HCT116 (cell line): ENCODE data around the gene AGAP2. TPM values are rescaled to one million over a fixed set of nuclear protein-coding genes. Genes with fewer than 3 reads are reported as not detected.

Source experiments
- ATAC-seq: fragments of 200-7000 bp; cut with Tn5 transposase; 2 replicates; pipeline ENCODE4 v1.9.1; 2020; ENCODE audit warnings: mild to moderate bottlenecking, moderate library complexity
- BruUV-seq: library from RNA; stranded (reverse); fragments of 400-500 nt; replicated peaks from 2 replicates; lab custom pipeline; 2021; lab: Mats Ljungman, UMichigan
- CTCF ChIA-PET: fragments of 300-600 bp; sonication (Branson Sonifier 250); formaldehyde crosslinking; loops from one replicate; lab custom pipeline; 2021; ENCODE audit warnings: antibody characterized with exemption; lab: Charles Lee
- POLR2A ChIA-PET: fragments of 300-600, 350-600 bp; sonication (Branson Sonifier 250); formaldehyde crosslinking; loops from one replicate; lab custom pipeline; 2021; ENCODE audit warnings: antibody characterized with exemption; lab: Charles Lee
- RAD21 ChIA-PET, 2 experiments: fragments of 300-600 bp; sonication (Branson Sonifier 250); formaldehyde crosslinking; loops; one replicate each; lab custom pipeline; 2023; ENCODE audit warnings: low total read pairs in 2 of 2; ENCODE audit not compliant: uncharacterized antibody in 2 of 2, unreplicated experiment in 2 of 2, low non-redundant PET in 1 of 2; lab: Charles Lee
- DNase-seq: peaks from one replicate; pipeline ENCODE4 v3.0.0-alpha.2; 2010; ENCODE audit warnings: low read depth, low spot score
- H2AFZ ChIP-seq: fragments of 200-600 bp; shearing (Covaris generic), sonication (generic); 2 replicates; pipeline ENCODE4 v1.6.1; 2017; ENCODE audit warnings: low read depth, mixed run types, mixed read lengths, antibody characterized with exemption, low read length; ENCODE audit not compliant: poor library complexity, severe bottlenecking
- H3K27ac ChIP-seq: 2 replicates; pipeline ENCODE4 v1.5.1; 2012; ENCODE audit warnings: low read depth, low read length
- H3K27me3 ChIP-seq: fragments of 200-600 bp; sonication (generic); 2 replicates; pipeline ENCODE4 v1.6.1; 2016; ENCODE audit warnings: mixed run types, low read length, mixed read lengths; ENCODE audit not compliant: insufficient read depth
- H3K36me3 ChIP-seq, 2 experiments: fragments of 200-500 bp in 1 of 2; fragments of 200-600 bp in 1 of 2; sonication (Bioruptor generic) in 1 of 2; sonication (generic) in 1 of 2; 2 replicates each; pipeline versions ENCODE4 v1.5.1 to v1.6.1; 2014 to 2016; ENCODE audit warnings: low read length in 2 of 2, inconsistent platforms in 1 of 2, mixed read lengths in 1 of 2, mixed run types in 1 of 2; ENCODE audit not compliant: insufficient read depth in 2 of 2, control insufficient read depth in 1 of 2
- H3K4me1 ChIP-seq, 2 experiments: fragments of 200-600 bp in 1 of 2; sonication (generic) in 1 of 2; 2 replicates each; pipeline versions ENCODE4 v1.5.1 to v1.6.1; 2012 to 2017; ENCODE audit warnings: low read length in 2 of 2, inconsistent platforms in 1 of 2, mild to moderate bottlenecking in 1 of 2, mixed read lengths in 1 of 2, mixed run types in 1 of 2, moderate library complexity in 1 of 2; ENCODE audit not compliant: insufficient read depth in 2 of 2, control insufficient read depth in 1 of 2
- H3K4me2 ChIP-seq: fragments of 200-600 bp; sonication (generic); 2 replicates; pipeline ENCODE4 v1.6.1; 2017; ENCODE audit warnings: mixed run types, low read length, mixed read lengths
- H3K4me3 ChIP-seq, 2 experiments: fragments of 200-600 bp in 1 of 2; sonication (generic) in 1 of 2; replicated peaks in 1 of 2; 2 replicates each; pipeline ENCODE4 v1.5.1; 2011 to 2016; ENCODE audit warnings: low read length in 2 of 2, control low read depth in 1 of 2, low read depth in 1 of 2, mild to moderate bottlenecking in 1 of 2, mixed read lengths in 1 of 2, mixed run types in 1 of 2
- H3K79me2 ChIP-seq: fragments of 200-600 bp; sonication (generic); 2 replicates; pipeline ENCODE4 v1.6.1; 2017; ENCODE audit warnings: mild to moderate bottlenecking, mixed run types, low read length, moderate library complexity, mixed read lengths; ENCODE audit not compliant: insufficient read depth
- H3K9ac ChIP-seq: fragments of 200-600 bp; sonication (generic); 2 replicates; pipeline ENCODE4 v1.6.1; 2016; ENCODE audit warnings: low read length, mixed read lengths
- H3K9me2 ChIP-seq: fragments of 200-600 bp; sonication (generic), shearing (Covaris generic); 2 replicates; pipeline ENCODE4 v1.6.1; 2017; ENCODE audit warnings: mixed run types, mild to moderate bottlenecking, moderate library complexity; ENCODE audit not compliant: insufficient read depth
- H3K9me3 ChIP-seq, 2 experiments: fragments of 200-500 bp in 1 of 2; fragments of 200-600 bp in 1 of 2; sonication (Bioruptor generic) in 1 of 2; sonication (generic) in 1 of 2; 2 replicates each; pipeline ENCODE4 v1.6.1; 2014 to 2017; ENCODE audit warnings: low read length in 2 of 2, mixed read lengths in 2 of 2, inconsistent platforms in 1 of 2, low read depth in 1 of 2, mild to moderate bottlenecking in 1 of 2, mixed run types in 1 of 2, moderate library complexity in 1 of 2; ENCODE audit not compliant: control insufficient read depth in 1 of 2, insufficient read depth in 1 of 2
- H4K20me1 ChIP-seq: fragments of 200-600 bp; sonication (generic), shearing (Covaris generic); 2 replicates; pipeline ENCODE4 v1.6.1; 2017; ENCODE audit warnings: mixed run types, mild to moderate bottlenecking, moderate library complexity; ENCODE audit not compliant: insufficient read depth
- CEBPB ChIP-seq: IDR thresholded peaks from 2 replicates; pipeline ENCODE4 v1.6.1; 2012; ENCODE audit warnings: low read depth
- EZH2phosphoT487 ChIP-seq: fragments of 200-600 bp; IDR thresholded peaks from 2 replicates; pipeline ENCODE4 v1.6.1; 2018; ENCODE audit warnings: antibody characterized with exemption, borderline replicate concordance
- FOSL1 ChIP-seq: IDR thresholded peaks from 2 replicates; pipeline ENCODE4 v1.6.1; 2012; ENCODE audit warnings: low read depth
- JUND ChIP-seq: IDR thresholded peaks from 2 replicates; pipeline ENCODE4 v1.6.1; 2012
- POLR2A ChIP-seq: IDR thresholded peaks from 2 replicates; pipeline ENCODE4 v1.7.0; 2011; ENCODE audit warnings: borderline replicate concordance; ENCODE audit not compliant: insufficient read depth, insufficient read length; ENCODE audit errors: extremely low read depth
- POLR2AphosphoS5 ChIP-seq: IDR thresholded peaks from 2 replicates; pipeline ENCODE4 v1.6.1; 2011; ENCODE audit warnings: mild to moderate bottlenecking, low read depth, low read length, moderate library complexity
- RAD21 ChIP-seq: IDR thresholded peaks from 2 replicates; pipeline ENCODE4 v1.6.1; 2012; ENCODE audit warnings: low read depth, mild to moderate bottlenecking
- SP1 ChIP-seq: IDR thresholded peaks from 2 replicates; pipeline ENCODE4 v1.6.1; 2012; ENCODE audit warnings: low read depth
- SRF ChIP-seq: IDR thresholded peaks from 2 replicates; pipeline ENCODE4 v1.6.1; 2012; ENCODE audit warnings: low read depth
- TCF7L2 ChIP-seq: IDR thresholded peaks from 2 replicates; pipeline ENCODE4 v1.7.0; 2011; ENCODE audit warnings: borderline replicate concordance, inconsistent platforms; ENCODE audit not compliant: insufficient read depth, insufficient read length; ENCODE audit errors: extremely low read depth
- YY1 ChIP-seq: IDR thresholded peaks from 2 replicates; pipeline ENCODE4 v1.6.1; 2011; ENCODE audit warnings: low read length, low read depth, moderate library complexity, mild to moderate bottlenecking; ENCODE audit not compliant: insufficient replicate concordance; ENCODE audit errors: extremely low read depth
- ZFX ChIP-seq: fragments of 450-650 bp; IDR thresholded peaks from 2 replicates; pipeline ENCODE4 v1.6.1; 2017
- ZNF274 ChIP-seq: fragments of 200-500 bp; sonication (Bioruptor generic); IDR thresholded peaks from 2 replicates; pipeline ENCODE4 v1.6.1; 2014; ENCODE audit warnings: mild to moderate bottlenecking, low read depth, low read length, inconsistent platforms
- intact Hi-C: fragments of 100-400 bp; cut with micrococcal nuclease; formaldehyde crosslinking; loops from 2 replicates; pipeline ENCODE4 v1.10.0; 2022
- total RNA-seq: library from RNA; stranded (reverse); gene quantifications from one replicate; pipeline ENCODE4 v1.2.1, GENCODE V29; 2021; ENCODE audit not compliant: unreplicated experiment
- TF ChIP-seq, protein P1 (sequence below): IDR thresholded peaks from 2 replicates; pipeline ENCODE4 v1.6.1; 2011; ENCODE audit warnings: mild to moderate bottlenecking, low read length, moderate library complexity; ENCODE audit not compliant: insufficient replicate concordance; ENCODE audit errors: extremely low read depth

AGAP2 gene
- total RNA-seq, 1 experiment from 2014 or later = 15.8 TPM

DNA sequence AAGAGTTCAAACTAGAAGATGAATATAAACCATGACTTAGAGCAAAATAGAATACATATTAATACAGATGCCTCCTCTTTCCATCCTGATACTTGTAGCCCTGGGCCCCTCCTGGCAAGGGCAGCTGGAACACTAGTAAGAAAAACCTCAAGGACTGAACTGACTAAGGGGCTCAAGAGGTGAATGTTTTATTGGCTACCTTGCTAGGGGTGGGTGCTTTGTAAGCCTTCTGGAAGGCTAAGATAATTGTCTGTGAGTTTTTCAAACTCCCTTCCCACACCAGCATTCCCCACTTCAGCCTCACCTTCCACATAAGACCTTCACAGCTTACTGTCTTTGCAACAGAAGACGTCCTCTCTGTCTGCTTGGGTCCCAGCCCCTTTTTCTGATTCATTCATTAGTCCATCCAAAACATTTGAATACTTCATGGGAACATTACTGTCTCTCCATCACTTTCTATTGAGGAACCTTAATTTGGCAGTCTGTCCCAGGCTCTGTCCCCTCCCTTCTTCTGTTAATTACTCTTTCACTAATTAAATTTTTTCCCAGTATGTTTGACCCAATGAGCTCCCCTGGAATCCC, 15.3 kb upstream of the AGAP2 start:
- no peaks in the 10 kb centered on the region for H3K9me3 ChIP-seq
- H3K36me3 ChIP-seq = peaks cover 12 to 19% of the 10 kb centered on the region in 2 experiments; a peak in 2 of 4 replicates
- DNase-seq (no peak), ATAC-seq (no peak)
- TF ChIP-seq TCF7L2 = no peak
- H3K27me3 ChIP-seq = no peaks in the 10 kb centered on the region
- H4K20me1 ChIP-seq = no peaks in the 10 kb centered on the region
- H3K27ac ChIP-seq = 0 out of 2 replicates have a peak overlapping the region, but pooled peaks have one; percentile 4
- ChIA-PET RAD21 (no interaction called here), CTCF (interaction anchor here (0.8 kb wide), 1 partner anchor 9 kb away, joined by 3 read pairs; the partner anchor contains the start of gene TSPAN31), POLR2A (interaction anchor here (1.2 kb wide), 1 partner anchor 13 kb away, joined by 4 read pairs; the partner anchor contains the start of gene CYP27B1)
- H3K9ac ChIP-seq = peak overlapping the region; percentile 20; the same call in 1 of the 2 replicates
- peaks cover 33% of the 10 kb centered on the region for H3K79me2 ChIP-seq
- peaks cover 20 to 46% of the 10 kb centered on the region in 2 experiments for H3K4me1 ChIP-seq
- H3K9me2 ChIP-seq = no peaks in the 10 kb centered on the region
- no TSS peak for BruUV-seq
- no peak overlapping the region for H2AFZ ChIP-seq
- intact Hi-C loops = no loop called here
- peak overlapping the region in 1 of 2 experiments; percentile 64; a peak in 2 of 4 replicates for H3K4me3 ChIP-seq
- peak overlapping the region; percentile 93 for H3K4me2 ChIP-seq

DNA sequence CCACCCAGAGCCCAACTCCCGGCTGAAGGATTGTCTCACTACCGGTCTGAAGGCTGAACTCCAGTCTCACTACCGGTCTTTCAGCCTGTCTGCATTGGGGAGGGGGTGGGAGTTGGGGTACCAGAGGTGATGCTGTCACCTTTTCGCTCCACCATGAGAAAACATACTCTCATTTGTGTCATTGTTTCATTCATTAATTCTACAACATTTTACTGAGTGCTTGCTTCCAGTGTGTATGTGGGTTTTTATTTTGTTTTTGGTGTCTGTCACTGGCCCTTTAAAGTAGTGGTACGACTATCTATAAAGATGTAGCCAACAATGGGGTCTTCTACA, 14.1 kb upstream of the AGAP2 start:
- BruUV-seq = no TSS peak
- RAD21 ChIA-PET = no interaction called here
- H3K27ac ChIP-seq = peak overlapping the region; percentile 15; the same call in 1 of the 2 replicates
- H3K79me2 ChIP-seq = peaks cover 33% of the 10 kb centered on the region
- peaks cover 20 to 46% of the 10 kb centered on the region in 2 experiments for H3K4me1 ChIP-seq
- H3K4me2 ChIP-seq = peak overlapping the region; percentile 88
- no peak for ATAC-seq
- peaks cover 12 to 19% of the 10 kb centered on the region in 2 experiments; a peak in 2 of 4 replicates for H3K36me3 ChIP-seq
- H2AFZ ChIP-seq = no peak overlapping the region
- CTCF ChIA-PET = no interaction called here
- H3K9ac ChIP-seq = peak overlapping the region; percentile 33
- no peaks in the 10 kb centered on the region for H3K9me2 ChIP-seq
- POLR2A ChIA-PET = interaction anchor here (0.8 kb wide), 1 partner anchor 14 kb away, joined by 5 read pairs; the partner anchor contains the start of gene CYP27B1
- TF ChIP-seq EZH2phosphoT487 (no peak), JUND (no peak), YY1 (no peak), SRF (no peak), POLR2AphosphoS5 (no peak; the same call in 1 of the 2 replicates), ZNF274 (no peak), POLR2A (no peak), ZFX (no peak), RAD21 (no peak), CEBPB (no peak), SP1 (no peak), FOSL1 (no peak)
- TF ChIP-seq, protein P1, sequence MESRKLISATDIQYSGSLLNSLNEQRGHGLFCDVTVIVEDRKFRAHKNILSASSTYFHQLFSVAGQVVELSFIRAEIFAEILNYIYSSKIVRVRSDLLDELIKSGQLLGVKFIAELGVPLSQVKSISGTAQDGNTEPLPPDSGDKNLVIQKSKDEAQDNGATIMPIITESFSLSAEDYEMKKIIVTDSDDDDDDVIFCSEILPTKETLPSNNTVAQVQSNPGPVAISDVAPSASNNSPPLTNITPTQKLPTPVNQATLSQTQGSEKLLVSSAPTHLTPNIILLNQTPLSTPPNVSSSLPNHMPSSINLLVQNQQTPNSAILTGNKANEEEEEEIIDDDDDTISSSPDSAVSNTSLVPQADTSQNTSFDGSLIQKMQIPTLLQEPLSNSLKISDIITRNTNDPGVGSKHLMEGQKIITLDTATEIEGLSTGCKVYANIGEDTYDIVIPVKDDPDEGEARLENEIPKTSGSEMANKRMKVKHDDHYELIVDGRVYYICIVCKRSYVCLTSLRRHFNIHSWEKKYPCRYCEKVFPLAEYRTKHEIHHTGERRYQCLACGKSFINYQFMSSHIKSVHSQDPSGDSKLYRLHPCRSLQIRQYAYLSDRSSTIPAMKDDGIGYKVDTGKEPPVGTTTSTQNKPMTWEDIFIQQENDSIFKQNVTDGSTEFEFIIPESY = no peak
- intact Hi-C loops = no loop called here
- H3K4me3 ChIP-seq = peak overlapping the region; percentile 30 to 82
- no peaks in the 10 kb centered on the region for H4K20me1 ChIP-seq
- no peaks in the 10 kb centered on the region for H3K27me3 ChIP-seq
- DNase-seq = no peak
- H3K9me3 ChIP-seq = no peaks in the 10 kb centered on the region
